ENCODE data around the gene OTX2.

The OTX2 gene

DNA sequence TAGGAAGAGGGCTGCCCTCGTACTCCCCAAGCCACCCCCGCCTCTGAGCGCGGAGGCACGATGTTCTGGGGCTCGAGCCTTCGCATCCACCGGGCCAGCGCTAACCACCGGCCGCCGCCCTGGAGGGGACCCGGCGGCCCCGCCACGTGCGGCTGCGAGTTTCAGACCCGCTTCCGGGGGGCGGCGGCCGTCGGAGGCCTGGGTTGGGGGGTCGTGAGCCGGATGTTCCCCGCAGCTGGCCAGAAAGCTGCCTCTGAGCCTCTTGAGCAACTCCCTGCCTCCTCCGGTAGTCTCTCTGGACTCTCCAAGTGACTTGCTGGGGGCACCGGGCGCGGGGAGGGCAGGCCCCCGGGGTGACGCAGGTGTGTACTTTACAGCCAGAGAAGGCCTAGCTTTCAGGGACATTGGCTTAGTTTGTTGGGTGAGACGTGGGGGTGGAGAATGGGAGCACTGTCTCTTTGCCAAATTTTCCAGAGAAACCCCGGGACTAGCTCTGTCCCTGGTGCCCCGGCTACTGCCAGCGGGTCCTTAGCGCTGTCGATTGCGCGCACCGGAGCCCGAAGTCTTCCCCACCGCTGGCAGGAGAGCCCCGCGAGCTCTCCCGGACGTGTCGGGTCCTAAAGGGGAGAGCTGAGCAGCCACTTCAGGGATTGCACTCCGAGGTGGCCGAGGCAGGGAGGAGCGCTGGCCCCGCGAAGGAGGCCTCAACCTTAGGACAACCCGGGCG, 15.6 kb downstream of the OTX2 start:
- DNase-seq = no peak

DNA sequence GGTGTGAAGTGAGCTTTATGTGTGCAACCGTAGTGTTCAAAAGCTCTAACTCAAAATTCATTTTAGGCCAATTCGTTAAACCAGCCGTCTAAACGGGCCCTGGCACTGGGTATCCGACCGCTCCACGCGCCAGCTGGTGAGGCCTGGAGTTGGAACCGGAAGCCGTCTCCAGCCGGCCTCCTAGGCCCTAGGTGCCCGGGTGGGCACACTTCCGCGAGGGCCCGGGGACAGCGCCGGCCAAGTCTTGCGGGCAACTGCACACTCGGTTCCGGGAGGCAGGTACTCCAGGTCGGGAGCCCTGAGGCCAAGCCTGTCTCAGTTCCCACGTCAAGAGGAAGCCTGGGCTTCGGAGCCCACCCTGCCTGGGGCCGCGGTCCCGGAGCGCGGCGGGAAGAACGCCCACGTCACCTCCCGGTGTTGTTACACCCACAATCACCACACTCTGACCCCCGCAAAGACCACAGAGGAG, 16.2 kb downstream of the OTX2 start:
- no peak for DNase-seq

DNA sequence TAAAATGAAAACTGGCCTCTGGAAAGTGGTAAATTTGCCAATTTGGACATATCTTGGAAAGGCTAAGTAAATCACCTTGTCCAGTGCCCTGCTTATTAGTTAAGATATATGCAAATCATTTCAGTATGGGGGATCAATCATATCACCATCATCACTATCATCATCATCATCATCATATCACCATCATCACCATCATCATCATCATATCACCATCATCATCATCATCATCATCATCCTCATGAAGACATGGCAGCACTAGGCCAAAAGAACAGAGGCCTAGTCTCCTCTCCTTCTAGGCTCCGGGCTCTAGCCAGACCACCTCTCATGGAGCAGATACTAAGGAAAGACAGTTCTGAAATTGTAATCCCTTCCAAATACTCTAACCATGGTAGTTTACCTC, 20.3 kb downstream of the OTX2 start:
- no peak for DNase-seq

DNA sequence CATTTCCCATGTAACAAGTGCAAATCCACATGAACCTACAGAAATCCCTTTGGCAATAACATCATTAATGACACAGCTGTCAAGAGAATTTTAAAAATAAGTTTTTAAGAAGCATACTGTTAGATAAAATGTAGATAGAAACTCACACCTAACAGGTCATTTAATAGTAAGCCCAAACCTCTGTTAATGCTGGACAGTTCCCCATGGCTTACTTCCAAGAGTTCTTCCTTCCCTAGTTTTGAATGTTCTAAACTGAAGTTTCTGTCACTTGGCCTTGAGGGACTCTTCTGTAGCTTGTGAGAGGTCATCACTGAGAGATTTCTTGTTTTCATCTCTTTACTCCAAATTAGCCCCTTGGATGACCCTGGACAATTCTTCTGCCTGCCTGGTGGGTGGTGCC, 22.7 kb downstream of the OTX2 start:
- no peak for DNase-seq

DNA sequence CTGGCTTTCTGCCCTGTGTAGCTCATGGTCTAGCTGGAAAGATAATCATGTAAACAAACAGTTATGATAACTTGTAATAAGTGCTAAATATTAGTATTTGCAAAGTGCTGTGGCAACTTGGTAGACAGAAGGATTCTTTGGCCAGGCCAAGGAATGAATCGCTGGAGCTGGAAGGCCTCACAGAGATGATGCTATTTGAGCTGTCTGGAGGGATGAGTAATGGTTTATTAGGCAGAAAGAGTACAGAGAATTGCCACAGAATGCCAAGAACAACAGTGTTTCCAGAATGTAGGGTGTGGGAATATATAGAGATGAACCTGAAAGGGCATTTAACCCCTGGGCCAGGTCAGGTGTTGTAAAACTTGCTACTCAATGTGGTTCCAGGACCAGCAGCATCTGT, 27.6 kb downstream of the OTX2 start:
- DNase-seq = no peak

DNA sequence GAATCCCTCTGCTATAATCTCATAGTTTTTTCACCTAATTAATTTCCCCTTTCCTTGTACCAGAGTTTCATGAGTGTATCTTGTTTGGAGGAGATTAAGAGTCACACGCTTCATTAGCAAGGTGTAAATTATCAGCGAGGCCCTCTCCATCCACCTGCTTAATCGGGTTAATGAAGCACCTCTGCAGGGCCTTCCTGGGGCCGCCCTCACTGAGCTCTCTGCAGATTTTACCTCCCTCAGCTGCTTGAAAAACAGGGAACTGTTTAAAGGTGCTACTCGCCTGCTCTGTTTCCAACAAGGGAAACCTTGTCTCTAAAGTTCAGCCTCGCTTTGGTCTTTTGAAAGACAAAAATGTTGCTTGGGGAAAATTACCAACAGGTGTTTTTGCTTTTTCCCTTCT, 35.8 kb downstream of the OTX2 start:
- no peak for DNase-seq

DNA sequence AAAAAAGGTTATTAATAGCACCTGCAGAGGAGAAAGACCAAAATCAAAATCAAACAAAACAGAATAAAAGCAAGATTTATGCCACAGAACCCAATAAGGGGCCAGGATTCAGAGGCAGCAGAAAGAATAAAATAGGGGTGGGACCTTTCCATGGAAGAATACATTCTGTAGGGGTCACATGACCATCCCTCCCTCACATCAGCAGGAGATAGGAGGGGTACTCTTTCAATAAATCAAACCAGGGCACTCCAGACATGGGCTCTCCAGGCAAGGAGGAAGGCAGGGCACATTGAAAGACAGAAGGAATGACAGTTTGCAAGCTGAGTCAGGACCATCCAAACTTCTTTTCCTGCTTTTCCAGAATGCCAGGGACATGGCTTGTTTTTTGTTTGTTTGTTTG, 39.8 kb downstream of the OTX2 start:
- no peak for DNase-seq

DNA sequence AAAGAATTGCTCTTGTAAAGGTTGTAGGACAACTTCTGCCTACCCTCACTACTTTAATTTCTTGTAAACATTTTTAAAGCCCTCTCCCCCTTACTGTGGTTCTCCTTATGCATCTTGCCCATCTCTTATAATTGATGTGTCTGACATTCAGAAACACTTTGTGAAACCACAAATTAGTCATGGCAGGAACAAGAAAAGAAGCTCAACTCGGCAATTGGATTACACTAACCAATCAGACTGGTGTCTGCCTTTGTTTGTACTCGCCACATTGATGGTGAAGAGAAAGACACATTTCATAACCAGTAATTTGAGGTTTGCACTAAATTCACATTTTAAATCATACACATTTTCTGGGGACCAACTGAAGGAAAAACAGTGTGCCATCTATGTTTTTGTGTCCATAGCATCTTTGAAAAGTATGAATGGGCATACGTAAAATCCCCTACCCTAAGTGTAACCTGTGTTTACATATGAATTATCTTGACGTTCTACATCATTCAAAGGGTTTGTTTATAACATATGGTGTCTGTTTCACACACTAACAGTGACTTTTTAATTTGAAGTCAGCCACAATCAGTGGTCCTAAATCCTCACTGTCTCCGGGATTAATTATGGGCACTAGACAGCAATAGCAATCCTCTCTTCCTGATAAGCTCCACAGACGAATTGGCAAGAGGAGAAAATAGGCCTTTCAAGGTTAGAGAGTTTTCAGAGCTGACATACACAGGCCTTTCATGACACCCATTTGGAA, 49.9 kb downstream of the OTX2 start:
- no peak for DNase-seq

DNA sequence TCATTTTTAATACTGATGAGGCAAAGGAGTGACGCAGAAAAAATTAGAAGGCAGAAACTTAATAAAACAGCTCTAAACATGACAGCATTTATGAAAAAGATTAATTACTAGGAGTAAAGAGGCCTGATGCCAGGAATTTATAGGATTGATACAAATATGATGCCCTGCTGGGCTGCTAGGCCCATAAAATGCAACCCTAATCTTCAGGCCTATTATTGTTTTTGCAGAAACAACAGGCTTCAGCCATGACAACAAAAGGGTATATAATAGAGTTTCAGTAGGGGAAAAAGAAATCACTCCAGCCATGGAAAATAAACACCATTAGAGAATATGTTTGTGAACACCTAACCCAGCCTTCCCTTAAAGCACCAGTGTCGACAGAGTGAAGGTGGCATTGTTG, 50.6 kb downstream of the OTX2 start:
- DNase-seq = no peak

DNA sequence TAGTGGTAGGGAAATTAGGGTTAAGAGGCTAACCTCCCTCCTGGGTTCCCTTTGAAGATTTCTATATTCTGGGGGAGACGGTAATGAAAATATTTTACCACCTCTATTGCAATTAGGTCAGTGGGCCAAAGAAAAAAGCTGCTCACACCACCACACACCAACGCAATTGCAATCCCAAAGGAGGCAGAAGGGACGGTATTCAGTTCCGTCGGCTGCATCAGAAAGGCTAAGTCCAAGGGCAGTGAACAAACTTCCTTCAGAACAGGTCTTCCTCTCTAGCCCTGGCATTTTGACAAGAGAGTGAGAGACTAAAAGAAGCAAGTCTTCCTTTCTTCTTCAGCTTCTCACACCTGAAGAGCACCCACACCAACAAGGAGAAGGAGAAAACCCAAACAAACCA, 51.2 kb downstream of the OTX2 start:
- no peak for DNase-seq

DNA sequence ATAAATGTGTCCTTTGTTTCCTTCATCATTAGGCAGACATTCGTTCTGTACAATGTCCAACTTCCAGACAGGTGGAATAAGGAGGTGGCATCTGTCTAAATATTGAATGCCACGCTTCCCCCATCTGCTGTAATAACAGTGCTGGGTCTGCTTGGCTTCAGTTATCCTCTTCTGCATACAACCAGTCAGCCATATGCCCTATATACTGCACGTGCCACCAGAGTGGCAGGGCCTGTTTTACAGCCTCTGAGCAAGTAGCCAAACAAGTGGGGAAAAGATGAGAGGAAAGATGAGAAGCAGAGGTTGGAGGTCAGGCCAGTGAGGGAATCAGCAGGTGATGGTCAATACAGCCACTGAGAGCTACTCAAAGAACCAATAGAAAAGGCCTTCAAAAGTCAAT, 55.4 kb downstream of the OTX2 start:
- no peak for DNase-seq

DNA sequence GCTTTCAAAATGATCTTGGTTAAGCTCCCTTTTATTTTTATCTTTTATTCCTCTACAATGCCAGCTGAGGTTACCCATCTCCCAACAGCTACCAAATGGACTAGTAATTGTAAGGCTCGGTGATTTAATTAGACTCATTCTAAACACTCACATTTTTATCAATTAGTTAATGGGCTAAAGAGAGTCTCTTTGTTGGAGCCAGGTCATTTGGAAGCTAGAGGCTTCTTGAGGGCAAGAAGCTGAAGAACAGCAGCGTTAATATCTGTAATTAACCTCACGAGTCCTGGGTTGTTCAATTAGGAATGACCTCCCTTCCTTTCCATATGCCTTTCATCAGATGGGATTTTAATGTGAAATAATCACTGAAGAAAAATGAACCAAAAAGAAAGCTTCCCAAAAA, 56.9 kb downstream of the OTX2 start:
- no peak for DNase-seq

DNA sequence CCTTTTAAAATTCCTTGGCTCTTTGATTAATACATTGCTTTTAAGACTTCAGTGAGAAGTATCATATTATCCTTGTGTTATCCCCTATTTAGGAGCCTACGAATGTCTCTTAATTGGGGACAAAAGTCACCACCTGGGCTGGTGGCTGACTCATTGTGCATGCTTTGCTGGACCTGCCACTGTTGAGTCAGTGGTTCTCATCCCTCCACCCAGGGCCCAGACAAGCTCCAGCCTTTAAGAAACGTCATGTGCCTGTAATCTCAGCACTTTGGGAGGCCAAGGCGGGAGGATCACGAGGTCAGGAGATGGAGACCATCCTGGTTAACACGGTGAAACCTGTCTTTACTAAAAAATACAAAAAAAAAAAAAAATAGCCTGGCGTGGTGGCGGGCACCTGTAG, 57.9 kb downstream of the OTX2 start:
- DNase-seq = no peak

DNA sequence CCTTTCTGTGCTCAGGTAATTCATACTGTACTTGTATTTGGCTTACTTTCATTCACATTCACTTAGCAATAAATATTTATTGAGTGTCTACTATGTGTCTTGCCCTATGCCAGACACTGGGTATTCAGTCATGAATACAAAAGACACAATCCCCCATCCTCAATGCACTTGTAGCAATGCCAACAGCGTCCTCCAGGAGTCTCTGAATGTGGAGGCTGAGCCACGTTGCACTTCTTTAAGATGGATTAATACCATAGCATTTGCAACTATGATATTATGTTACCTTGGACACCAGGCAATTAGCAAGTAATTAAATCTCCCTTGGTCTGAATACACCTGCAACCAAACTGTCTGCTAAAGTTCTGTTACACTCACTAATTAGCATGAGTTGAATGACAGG, 58.8 kb downstream of the OTX2 start:
- no peak for DNase-seq
